AG10803 (cell line): ENCODE data around the gene EHD4.

Source experiments
- DNase-seq: peaks from one replicate; pipeline ENCODE4 v3.0.0; 2010; ENCODE audit warnings: low read depth
- H3K4me3 ChIP-seq: 2 replicates; pipeline ENCODE4 v1.5.1; 2011; ENCODE audit warnings: mild to moderate bottlenecking, low read length, control low read depth
- CTCF ChIP-seq: conservative IDR thresholded peaks from 2 replicates; pipeline ENCODE4 v1.5.1; 2011; ENCODE audit warnings: mild to moderate bottlenecking, low read length, control low read depth, inconsistent platforms

The EHD4 gene

GRCh38 chr15:41871175-41871905 lies 101.0 kb downstream of the EHD4 start:
- TF ChIP-seq CTCF = no peak
- DNase-seq = no peak
- H3K4me3 ChIP-seq = no peak overlapping the region

GRCh38 chr15:41870689-41871081 lies 101.7 kb downstream of the EHD4 start:
- H3K4me3 ChIP-seq = no peak overlapping the region
- no peak for TF ChIP-seq CTCF
- DNase-seq = no peak

- no peak for TF ChIP-seq CTCF
- DNase-seq = no peak
- no peak overlapping the region for H3K4me3 ChIP-seq
These were observed 102.3 kb downstream of the EHD4 start for GRCh38 chr15:41869770-41870688.

GRCh38 chr15:41868321-41868720 lies 104.0 kb downstream of the EHD4 start:
- no peak for TF ChIP-seq CTCF
- H3K4me3 ChIP-seq = no peak overlapping the region
- DNase-seq = no peak

GRCh38 chr15:41866872-41867579 lies 105.3 kb downstream of the EHD4 start:
- TF ChIP-seq CTCF = no peak
- H3K4me3 ChIP-seq = no peak overlapping the region
- no peak for DNase-seq

- TF ChIP-seq CTCF = no peak
- H3K4me3 ChIP-seq = no peak overlapping the region
- no peak for DNase-seq
These were observed 106.1 kb downstream of the EHD4 start for GRCh38 chr15:41866263-41866703.
